ENCODE results near the gene EXD3. TPM values are rescaled to one million over a fixed set of nuclear protein-coding genes. Genes with fewer than 3 reads are reported as not detected.
"Not testable (repeated sequence)": the region's sequence is repeated elsewhere in the genome, so short reads cannot be mapped to it uniquely, and the experiment has no call there.

EXD3 gene
- total RNA-seq, 1 donor from 2014 or later: 14.2 TPM

GRCh38 chr9:137365056-137365455 is 57.9 kb downstream of the EXD3 start:
- DNase-seq: no peak

- DNase-seq: no peak
These were observed 63.1 kb downstream of the EXD3 start for GRCh38 chr9:137359850-137360249.

- no peak for DNase-seq
These were observed 64.8 kb downstream of the EXD3 start for GRCh38 chr9:137358126-137358525.

GRCh38 chr9:137357166-137357565 is 65.8 kb downstream of the EXD3 start:
- DNase-seq: no peak

GRCh38 chr9:137355761-137356365 is 67.1 kb downstream of the EXD3 start:
- DNase-seq: no peak

- no peak for DNase-seq
These were observed 67.9 kb downstream of the EXD3 start for GRCh38 chr9:137354845-137355760.

GRCh38 chr9:137354153-137354844 is 68.7 kb downstream of the EXD3 start:
- DNase-seq: no peak

- no peak for DNase-seq
These were observed 69.5 kb downstream of the EXD3 start for GRCh38 chr9:137353223-137354152.

GRCh38 chr9:137352511-137353222 is 70.3 kb downstream of the EXD3 start:
- no peak for DNase-seq

- no peak for DNase-seq
These were observed 71.0 kb downstream of the EXD3 start for GRCh38 chr9:137351781-137352501.

- DNase-seq: no peak
These were observed 72.0 kb downstream of the EXD3 start for GRCh38 chr9:137350696-137351584.

- no peak for DNase-seq
These were observed 73.4 kb downstream of the EXD3 start for GRCh38 chr9:137349471-137350033.

GRCh38 chr9:137348769-137349470 is 74.0 kb downstream of the EXD3 start:
- DNase-seq: no peak

- no peak for DNase-seq
These were observed 75.0 kb downstream of the EXD3 start for GRCh38 chr9:137347928-137348327.

- DNase-seq: no peak
These were observed 80.5 kb downstream of the EXD3 start for GRCh38 chr9:137342482-137342881.

- DNase-seq: no peak
These were observed 81.7 kb downstream of the EXD3 start for GRCh38 chr9:137341227-137341626.

- DNase-seq: not testable (repeated sequence)
These were observed 83.0 kb downstream of the EXD3 start for GRCh38 chr9:137339908-137340462.

Measured in occipital lobe (tissue), 2 donors.